Fibroblast of skin of right quadriceps (primary cell): ENCODE results near the gene PNMA8C.
"Not testable (repeated sequence)": the region's sequence is repeated elsewhere in the genome, so short reads cannot be mapped to it uniquely, and the experiment has no call there.

Experiments
- DNase-seq: peaks from one replicate; pipeline ENCODE4 v3.0.0-alpha.2; 2013

PNMA8C gene

DNA sequence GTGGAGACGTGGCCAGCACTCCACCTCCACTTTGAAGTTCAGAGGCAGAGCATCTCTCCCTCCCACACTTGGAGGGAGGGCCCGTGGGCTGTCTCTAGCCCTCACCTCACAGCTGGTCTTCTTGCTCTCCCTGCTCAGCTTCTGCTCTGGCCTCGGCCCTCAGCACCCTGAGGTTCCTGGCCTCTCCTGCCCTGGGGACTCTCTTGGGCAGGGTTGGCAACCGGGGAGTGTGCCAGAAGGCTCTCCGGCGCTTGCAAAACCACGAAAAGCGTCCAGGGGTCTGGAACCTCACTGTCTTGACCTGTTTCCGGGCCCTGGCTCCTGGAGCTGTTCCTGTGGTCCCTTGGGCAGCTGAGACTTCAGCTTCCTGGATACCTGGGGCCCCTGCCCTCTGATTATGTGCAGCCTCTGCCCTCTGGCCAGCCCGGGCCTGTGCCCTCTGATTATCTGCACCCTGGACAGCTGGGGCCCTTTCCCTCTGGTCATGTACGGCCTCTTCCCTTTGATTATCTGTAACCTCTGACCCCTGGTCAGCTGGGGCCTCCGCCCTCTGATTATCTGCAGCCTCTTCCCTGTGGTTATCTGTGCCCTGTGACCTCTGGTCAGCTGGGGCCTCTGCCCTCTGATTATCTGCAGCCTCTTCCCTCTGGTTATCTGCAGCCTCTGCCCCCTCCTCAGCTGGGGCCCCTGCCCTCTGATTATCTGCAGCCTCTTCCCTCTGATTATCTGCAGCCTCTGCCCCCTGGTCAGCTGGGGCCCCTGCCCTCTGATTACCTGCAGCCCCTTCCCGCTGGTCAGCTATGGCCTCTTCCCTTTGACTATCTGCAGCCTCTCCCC is 17.4 kb downstream of the PNMA8C start:
- no peak for DNase-seq

DNA sequence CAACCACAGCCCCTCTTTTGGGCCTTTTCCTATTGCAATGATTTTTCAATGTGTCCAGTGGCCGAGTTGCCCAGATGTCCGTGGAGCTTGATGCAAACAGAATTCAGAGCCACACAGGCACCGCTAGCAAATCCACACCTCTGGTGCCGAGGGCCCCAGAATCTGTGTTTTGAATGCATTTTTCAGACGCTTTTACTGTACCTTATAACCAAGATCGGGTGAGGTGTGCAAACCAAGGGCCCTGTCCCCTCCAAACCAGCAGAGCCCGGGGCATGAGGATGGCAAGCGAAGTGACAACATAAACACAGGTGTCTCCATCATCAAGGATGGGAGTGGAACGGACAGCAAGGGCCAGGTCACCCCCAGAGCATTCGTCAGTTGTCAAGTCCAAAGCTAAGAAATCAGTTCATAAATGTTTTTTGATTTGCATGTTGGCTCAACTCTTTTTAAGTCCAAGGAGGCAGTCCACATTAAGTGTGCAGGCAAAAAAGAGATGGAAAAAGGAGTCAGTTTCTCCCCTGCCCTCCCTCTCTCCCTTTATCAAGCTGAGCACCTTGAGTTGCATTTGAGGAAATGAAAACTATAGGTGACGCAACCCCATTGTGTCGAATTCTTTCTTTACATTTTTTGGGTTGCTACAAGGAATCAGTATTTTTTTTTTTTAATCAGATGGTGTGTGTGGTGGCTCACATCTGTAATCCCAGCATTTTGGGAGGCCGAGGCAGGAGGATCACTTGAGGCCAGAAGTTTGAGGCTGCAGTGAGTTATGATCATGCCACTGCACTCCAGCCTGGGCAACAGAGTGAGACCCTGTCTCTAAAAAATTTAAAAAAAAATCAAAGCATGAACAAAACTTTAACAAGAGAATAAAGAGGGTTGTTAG is 18.3 kb downstream of the PNMA8C start:
- no peak for DNase-seq

- DNase-seq: no peak
Observed at GRCh38 chr19:46409191-46409590, 19.5 kb downstream of the PNMA8C start.

GRCh38 chr19:46408664-46409039 is 20.1 kb downstream of the PNMA8C start:
- no peak for DNase-seq

DNA sequence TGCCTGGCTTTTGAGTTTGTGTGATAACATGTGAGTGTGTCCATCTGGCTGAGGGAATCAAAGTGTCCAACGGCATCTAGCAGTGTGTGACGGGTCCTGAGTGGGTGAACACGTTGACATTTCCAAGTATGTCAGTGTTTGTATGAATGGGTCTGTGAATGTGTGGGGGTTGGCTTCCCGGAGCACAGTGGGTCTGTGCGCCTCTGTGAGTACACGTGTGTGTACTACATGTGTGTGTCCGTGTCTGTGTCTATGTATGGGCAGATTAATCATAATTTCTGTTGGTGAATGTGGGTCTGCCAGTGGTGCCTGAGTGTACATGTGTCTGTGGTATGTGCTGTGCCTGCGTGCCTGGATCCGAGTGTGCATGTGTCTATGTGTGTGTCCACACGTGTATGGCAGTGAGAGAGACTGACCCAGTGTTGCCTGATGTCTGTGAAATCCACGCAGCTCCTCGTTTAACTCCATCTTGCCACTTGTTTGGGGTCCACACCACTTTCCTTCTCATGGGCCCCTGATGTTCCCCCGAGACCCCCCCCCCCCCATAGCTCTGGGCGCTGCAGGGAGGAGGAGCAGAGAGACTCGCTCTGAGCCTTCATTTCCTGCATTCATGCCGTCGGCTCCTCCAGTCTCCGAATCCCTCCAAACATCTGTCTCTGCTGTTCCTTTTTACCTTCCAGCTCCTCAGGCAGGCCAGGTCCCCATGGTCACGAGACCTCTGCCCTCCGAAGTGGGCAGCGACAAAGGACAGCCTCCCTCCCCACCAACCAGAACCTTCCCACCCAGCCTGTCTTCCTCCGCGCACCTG is 20.7 kb downstream of the PNMA8C start:
- DNase-seq: no peak

GRCh38 chr19:46406976-46407375 is 21.8 kb downstream of the PNMA8C start:
- DNase-seq: no peak

DNA sequence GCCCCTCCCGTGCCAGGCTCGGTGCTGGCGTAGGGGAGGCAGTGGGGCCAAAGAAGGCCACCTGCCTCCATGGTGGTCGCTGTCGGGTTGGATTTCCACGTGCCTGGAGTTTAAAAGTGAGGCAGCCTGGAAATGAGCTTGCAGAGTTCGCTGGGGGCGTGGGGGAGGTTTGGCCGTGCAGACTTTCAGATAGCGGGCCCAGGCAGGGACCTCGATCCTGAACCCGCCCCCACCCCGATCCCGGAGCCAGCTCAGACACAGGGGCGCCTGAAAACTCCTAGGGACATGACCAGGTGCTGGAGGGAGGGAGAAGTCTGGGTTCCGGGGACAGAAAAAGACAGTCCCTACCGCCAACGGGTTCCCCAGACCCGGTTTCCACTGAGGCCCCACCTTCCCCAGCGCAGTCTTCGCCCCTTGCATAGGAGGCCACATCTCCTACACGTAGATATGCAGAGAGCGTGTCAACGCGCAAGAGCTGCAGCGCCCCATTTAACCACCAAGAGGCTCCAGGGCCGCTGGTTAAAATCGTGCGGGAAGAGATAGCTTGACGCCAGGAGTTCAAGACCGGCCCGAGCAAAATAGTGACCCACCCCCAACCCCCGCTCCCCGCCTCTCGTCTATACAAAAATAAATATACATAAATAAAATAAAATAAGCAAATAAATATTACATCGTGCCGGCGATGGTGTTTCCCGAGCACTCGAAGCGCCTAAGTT is 23.8 kb downstream of the PNMA8C start:
- peak; percentile 57 for DNase-seq

DNA sequence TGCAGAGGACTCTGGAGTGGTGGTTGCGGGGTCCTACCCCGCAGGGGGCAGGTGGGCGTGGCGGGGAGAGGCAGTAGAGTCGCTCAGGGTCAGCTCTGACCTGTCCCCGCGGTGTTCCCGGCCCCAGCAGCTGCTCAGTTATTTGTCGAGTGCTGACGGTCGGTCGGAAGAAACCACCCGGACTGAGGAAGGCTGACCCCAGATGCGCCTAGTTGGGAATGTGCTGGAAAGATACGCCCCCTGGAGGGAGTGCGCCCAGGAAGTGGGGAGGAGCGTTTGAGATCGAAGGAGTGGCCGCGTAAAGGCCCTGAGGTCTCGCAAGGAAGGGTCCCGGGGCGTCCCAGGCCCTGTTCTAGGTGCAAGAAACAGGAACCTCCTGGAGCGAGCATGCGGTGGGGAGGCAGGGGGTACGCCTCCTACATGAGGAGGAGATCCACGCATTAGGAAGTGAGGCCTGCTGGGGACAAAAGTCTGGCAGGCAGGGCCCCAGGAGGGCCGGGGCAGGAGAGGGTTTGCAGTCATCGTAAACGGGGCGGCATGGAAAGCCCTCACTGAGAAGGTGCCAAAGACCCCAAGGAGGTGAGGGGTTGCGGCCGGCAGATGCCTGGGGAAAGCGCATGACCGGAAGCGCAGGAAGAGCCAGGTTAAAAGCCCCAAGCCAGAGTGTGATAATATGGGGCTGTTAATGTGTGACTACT is 24.5 kb downstream of the PNMA8C start:
- peak; percentile 49 for DNase-seq

GRCh38 chr19:46402725-46403124 is 26.0 kb downstream of the PNMA8C start:
- no peak for DNase-seq

- DNase-seq: not testable (repeated sequence)
Observed at GRCh38 chr19:46397801-46398479, 30.8 kb downstream of the PNMA8C start.

GRCh38 chr19:46394402-46394797 is 34.3 kb downstream of the PNMA8C start:
- no peak for DNase-seq

DNA sequence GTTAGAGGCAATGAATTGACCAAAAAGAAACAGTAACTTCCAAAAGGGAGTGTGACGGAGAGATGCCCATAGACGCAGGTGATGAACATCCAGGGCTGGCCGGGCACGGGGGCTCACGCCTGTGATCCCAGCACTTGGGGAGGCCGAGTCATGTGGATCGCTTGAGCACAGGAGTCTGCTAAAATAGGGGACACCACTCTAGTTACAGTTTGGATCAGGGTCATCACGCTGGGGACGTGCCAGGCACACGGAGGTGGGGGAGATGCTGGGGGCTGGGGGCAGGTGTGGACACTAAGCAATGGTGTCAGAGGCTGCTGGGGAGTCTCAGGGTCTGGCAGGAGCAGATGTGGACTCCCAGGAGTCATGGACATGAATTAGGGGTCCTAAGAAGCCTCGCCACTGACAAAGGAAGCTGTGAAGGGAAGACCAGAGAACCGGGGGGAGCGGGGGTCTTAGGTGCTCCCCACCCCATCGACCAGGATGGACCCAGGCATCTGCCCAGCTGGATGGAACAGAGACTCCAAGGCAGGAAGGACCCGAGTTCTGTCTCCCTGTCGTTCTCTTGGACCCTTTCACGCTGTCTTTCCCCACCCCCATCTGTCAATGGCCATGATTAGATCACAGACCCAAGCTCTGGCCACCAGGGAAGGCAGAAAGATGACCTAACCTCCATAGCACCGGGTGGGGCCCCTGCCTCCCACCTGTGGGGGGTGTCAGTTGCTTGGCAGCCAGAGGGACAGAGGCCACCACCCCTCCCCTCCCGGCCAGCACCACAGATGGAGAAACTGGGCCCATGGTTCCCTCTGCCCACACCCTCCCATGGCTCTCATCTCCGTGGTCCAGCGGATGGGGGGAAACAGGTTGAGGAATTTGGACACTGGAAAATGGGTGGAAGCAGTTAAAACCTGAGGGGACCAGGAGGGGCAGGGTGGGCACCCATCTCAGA is 35.0 kb downstream of the PNMA8C start:
- no peak for DNase-seq

GRCh38 chr19:46392837-46393236 is 35.9 kb downstream of the PNMA8C start:
- DNase-seq: no peak

- DNase-seq: peak; percentile 84
Observed at GRCh38 chr19:46392252-46392801, 36.4 kb downstream of the PNMA8C start.

GRCh38 chr19:46391296-46392251 is 37.2 kb downstream of the PNMA8C start:
- no peak for DNase-seq

- DNase-seq: no peak
Observed at GRCh38 chr19:46390866-46391265, 37.9 kb downstream of the PNMA8C start.

GRCh38 chr19:46390121-46390858 is 38.4 kb downstream of the PNMA8C start:
- no peak for DNase-seq
